Parathyroid adenoma (tissue), 2 donors: ENCODE data around the gene LY6G6C.

Experiments
- H2AFZ ChIP-seq: fragments of 300-600 bp; sonication (generic); one replicate; pipeline ENCODE4 v1.7.0; 2017; ENCODE audit warnings: antibody characterized with exemption, mild to moderate bottlenecking
- H3K27ac ChIP-seq: fragments of 300-600 bp; sonication (generic); one replicate; pipeline ENCODE4 v1.7.0; 2017
- H3K27me3 ChIP-seq: fragments of 300-600 bp; sonication (generic); one replicate; pipeline ENCODE4 v1.7.0; 2017; ENCODE audit warnings: low read length; ENCODE audit not compliant: control insufficient read depth, insufficient read depth
- H3K36me3 ChIP-seq: fragments of 300-600 bp; sonication (generic); one replicate; pipeline ENCODE4 v1.7.0; 2017; ENCODE audit warnings: low read length; ENCODE audit not compliant: control insufficient read depth, insufficient read depth
- H3K4me1 ChIP-seq: fragments of 300-600 bp; sonication (generic); one replicate; pipeline ENCODE4 v1.7.0; 2017; ENCODE audit warnings: control low read depth
- H3K4me2 ChIP-seq: fragments of 300-600 bp; sonication (generic); one replicate; pipeline ENCODE4 v1.7.0; 2017; ENCODE audit warnings: low read length
- H3K4me3 ChIP-seq: fragments of 300-600 bp; sonication (generic); one replicate; pipeline ENCODE4 v1.7.0; 2017; ENCODE audit warnings: low read depth, low read length
- H3K79me2 ChIP-seq: fragments of 300-600 bp; sonication (generic); one replicate; pipeline ENCODE4 v1.7.0; 2017; ENCODE audit warnings: control low read depth
- H3K9ac ChIP-seq: fragments of 300-600 bp; sonication (generic); one replicate; pipeline ENCODE4 v1.7.0; 2017; ENCODE audit warnings: mild to moderate bottlenecking
- H3K9me3 ChIP-seq: fragments of 300-600 bp; sonication (generic); one replicate; pipeline ENCODE4 v1.7.0; 2017; ENCODE audit warnings: low read length; ENCODE audit not compliant: control insufficient read depth
- TF ChIP-seq, protein P1 (sequence below): fragments of 300-600 bp; sonication (generic); IDR thresholded peaks from one replicate; pipeline ENCODE4 v1.7.0; 2017; ENCODE audit warnings: antibody characterized with exemption, mild to moderate bottlenecking
- donor health status: primary hyperparathyroidism.

Gene LY6G6C

DNA sequence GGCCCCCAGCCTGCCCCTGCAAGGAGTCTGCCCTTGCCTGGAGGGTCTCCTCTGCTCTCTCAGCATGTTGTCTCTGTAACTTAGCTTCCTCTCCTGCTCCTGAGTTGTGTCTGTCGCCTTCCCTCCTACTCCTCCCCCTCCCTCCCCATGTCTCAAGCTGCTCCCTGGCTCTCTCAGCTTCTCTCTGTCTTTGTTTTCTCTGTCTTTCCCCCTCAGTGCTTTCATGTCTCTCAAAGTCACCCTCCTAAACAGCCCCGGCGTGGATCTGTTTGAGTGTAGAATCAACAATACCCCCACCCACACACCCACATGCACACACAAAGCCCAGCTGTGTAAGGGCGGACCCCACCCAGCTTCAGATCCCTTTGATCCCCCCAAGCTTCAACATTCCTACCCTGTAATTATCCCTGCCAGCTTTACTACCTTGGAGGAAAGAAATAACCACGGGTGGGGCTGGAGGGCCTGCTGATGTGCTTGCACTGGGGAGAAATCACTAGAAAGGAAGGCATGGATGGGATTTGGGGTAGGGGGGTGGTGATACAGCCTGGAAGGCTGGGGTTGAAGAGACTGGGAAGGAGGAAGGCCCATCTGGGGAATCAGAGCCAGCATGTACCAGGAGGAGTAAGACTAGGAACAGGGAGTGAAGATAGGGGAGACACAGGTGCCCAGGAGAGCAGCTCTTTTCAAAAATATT lies 7.4 kb downstream of the LY6G6C start:
- H3K9me3 ChIP-seq = no peaks in the 10 kb centered on the region
- peak overlapping the region; percentile 16 for H2AFZ ChIP-seq
- H3K79me2 ChIP-seq = no peaks in the 10 kb centered on the region
- H3K4me1 ChIP-seq = peaks cover 14% of the 10 kb centered on the region
- no peaks in the 10 kb centered on the region for H3K27me3 ChIP-seq
- no peak overlapping the region for H3K27ac ChIP-seq
- TF ChIP-seq, protein P1, sequence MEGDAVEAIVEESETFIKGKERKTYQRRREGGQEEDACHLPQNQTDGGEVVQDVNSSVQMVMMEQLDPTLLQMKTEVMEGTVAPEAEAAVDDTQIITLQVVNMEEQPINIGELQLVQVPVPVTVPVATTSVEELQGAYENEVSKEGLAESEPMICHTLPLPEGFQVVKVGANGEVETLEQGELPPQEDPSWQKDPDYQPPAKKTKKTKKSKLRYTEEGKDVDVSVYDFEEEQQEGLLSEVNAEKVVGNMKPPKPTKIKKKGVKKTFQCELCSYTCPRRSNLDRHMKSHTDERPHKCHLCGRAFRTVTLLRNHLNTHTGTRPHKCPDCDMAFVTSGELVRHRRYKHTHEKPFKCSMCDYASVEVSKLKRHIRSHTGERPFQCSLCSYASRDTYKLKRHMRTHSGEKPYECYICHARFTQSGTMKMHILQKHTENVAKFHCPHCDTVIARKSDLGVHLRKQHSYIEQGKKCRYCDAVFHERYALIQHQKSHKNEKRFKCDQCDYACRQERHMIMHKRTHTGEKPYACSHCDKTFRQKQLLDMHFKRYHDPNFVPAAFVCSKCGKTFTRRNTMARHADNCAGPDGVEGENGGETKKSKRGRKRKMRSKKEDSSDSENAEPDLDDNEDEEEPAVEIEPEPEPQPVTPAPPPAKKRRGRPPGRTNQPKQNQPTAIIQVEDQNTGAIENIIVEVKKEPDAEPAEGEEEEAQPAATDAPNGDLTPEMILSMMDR = no peak
- no peak overlapping the region for H3K4me2 ChIP-seq
- no peaks in the 10 kb centered on the region for H3K36me3 ChIP-seq
- no peak overlapping the region for H3K9ac ChIP-seq
- H3K4me3 ChIP-seq = no peak overlapping the region

DNA sequence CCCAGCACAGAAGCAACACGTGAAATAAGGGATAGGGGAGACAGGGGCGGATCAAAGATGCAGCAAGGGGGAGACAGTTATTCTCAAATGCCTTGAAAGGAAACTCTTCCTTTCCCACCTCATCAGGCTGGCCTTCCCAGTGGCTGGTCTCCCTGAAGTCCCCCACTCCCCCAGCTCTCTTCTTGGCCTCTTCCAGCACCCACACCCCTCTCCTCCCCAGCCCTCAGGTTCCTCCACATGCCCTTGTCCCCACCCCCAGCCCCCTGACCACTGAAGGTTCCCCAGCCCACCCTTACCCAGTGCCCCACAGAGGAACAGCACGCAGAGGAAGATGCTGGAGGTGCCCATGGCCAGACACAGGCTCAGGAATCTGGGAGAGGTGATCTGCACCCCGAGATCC lies 8.1 kb downstream of the LY6G6C start:
- Histone ChIP-seq H3K4me2 (no peak overlapping the region), H3K9ac (no peak overlapping the region), H2AFZ (no peak overlapping the region), H3K9me3 (no peaks in the 10 kb centered on the region), H3K27ac (no peak overlapping the region), H3K4me1 (peaks cover 9% of the 10 kb centered on the region), H3K36me3 (no peaks in the 10 kb centered on the region), H3K4me3 (no peak overlapping the region), H3K27me3 (no peaks in the 10 kb centered on the region), H3K79me2 (no peaks in the 10 kb centered on the region)
- TF ChIP-seq, protein P1 = no peak

GRCh38 chr6:31712296-31712695 lies 9.2 kb downstream of the LY6G6C start:
- TF ChIP-seq, protein P1 = no peak

GRCh38 chr6:31711233-31711632 lies 10.3 kb downstream of the LY6G6C start:
- TF ChIP-seq, protein P1 = no peak
- H3K27ac ChIP-seq = no peak overlapping the region
- no peak overlapping the region for H3K9ac ChIP-seq
- H3K79me2 ChIP-seq = no peaks in the 10 kb centered on the region
- H3K9me3 ChIP-seq = no peaks in the 10 kb centered on the region
- H3K27me3 ChIP-seq = no peaks in the 10 kb centered on the region
- no peak overlapping the region for H3K4me2 ChIP-seq
- H2AFZ ChIP-seq = no peak overlapping the region
- H3K36me3 ChIP-seq = no peaks in the 10 kb centered on the region
- H3K4me3 ChIP-seq = no peak overlapping the region
- no peaks in the 10 kb centered on the region for H3K4me1 ChIP-seq

More at GRCh38 chr6:31712296-31712695, 9.2 kb downstream of the LY6G6C start:
- no peak overlapping the region for H3K4me2 ChIP-seq
- H3K9me3 ChIP-seq = no peaks in the 10 kb centered on the region
- no peak overlapping the region for H3K27ac ChIP-seq
- no peak overlapping the region for H3K4me3 ChIP-seq
- H3K4me1 ChIP-seq = no peaks in the 10 kb centered on the region
- H3K27me3 ChIP-seq = no peaks in the 10 kb centered on the region
- no peaks in the 10 kb centered on the region for H3K36me3 ChIP-seq
- H3K79me2 ChIP-seq = no peaks in the 10 kb centered on the region
- H3K9ac ChIP-seq = no peak overlapping the region
- H2AFZ ChIP-seq = no peak overlapping the region
